CD4-positive, alpha-beta T cell (primary cell): Measurements from ENCODE around the gene MSLN. TPM values are rescaled to one million over a fixed set of nuclear protein-coding genes. Genes with fewer than 3 reads are reported as not detected.

Experiments used
- ATAC-seq: fragments of 200-7000 bp; cut with Tn5 transposase; one replicate; pipeline ENCODE4 v1.10.0; 2022; ENCODE audit warnings: mild to moderate bottlenecking; ENCODE audit not compliant: poor library complexity
- CTCF ChIA-PET: fragments of 350-600 bp; sonication (Branson Sonifier 250); formaldehyde crosslinking; loops from one replicate; lab custom pipeline; 2021; ENCODE audit warnings: antibody characterized with exemption, inconsistent platforms; lab: Charles Lee
- POLR2A ChIA-PET: fragments of 350-600 bp; sonication (Branson Sonifier 250); formaldehyde crosslinking; loops from one replicate; lab custom pipeline; 2021; ENCODE audit warnings: antibody characterized with exemption, inconsistent platforms; lab: Charles Lee
- DNase-seq, 14 experiments: peaks; one replicate each; pipeline ENCODE4 v3.0.0-alpha.2; 2013 to 2020; ENCODE audit warnings: mixed read lengths in 2 of 14
- H3K27ac ChIP-seq, 2 donors: one replicate each; pipeline versions ENCODE4 v1.5.1 to v1.7.0; 2013; ENCODE audit warnings: low read length in 2 of 2, low read depth in 1 of 2, mild to moderate bottlenecking in 1 of 2
- H3K27me3 ChIP-seq, 2 experiments: 1 replicate in 1 of 2; 2 replicates in 1 of 2; pipeline versions ENCODE4 v1.6.1 to v1.7.0; 2013; ENCODE audit warnings: low read length in 2 of 2, control low read depth in 1 of 2, mild to moderate bottlenecking in 1 of 2, moderate library complexity in 1 of 2; ENCODE audit not compliant: insufficient read depth in 2 of 2, control insufficient read depth in 1 of 2
- H3K36me3 ChIP-seq: one replicate; pipeline ENCODE4 v1.6.1; 2013; ENCODE audit warnings: low read length, control low read depth; ENCODE audit not compliant: insufficient read depth
- H3K4me1 ChIP-seq: one replicate; pipeline ENCODE4 v1.6.1; 2013; ENCODE audit warnings: low read length, control low read depth; ENCODE audit not compliant: insufficient read depth
- H3K4me3 ChIP-seq: one replicate; pipeline ENCODE4 v1.5.1; 2013; ENCODE audit warnings: mild to moderate bottlenecking, low read length, moderate library complexity
- H3K9me3 ChIP-seq, 2 experiments: 1 replicate in 1 of 2; 2 replicates in 1 of 2; pipeline versions ENCODE4 v1.6.1 to v1.7.0; 2013; ENCODE audit warnings: low read length in 2 of 2, mild to moderate bottlenecking in 2 of 2, control low read depth in 1 of 2, moderate library complexity in 1 of 2; ENCODE audit not compliant: control insufficient read depth in 1 of 2, insufficient read depth in 1 of 2
- H3K27ac Mint-ChIP-seq: one replicate; pipeline ENCODE4 v1.8.0; 2020; ENCODE audit warnings: mixed read lengths
- H3K27me3 Mint-ChIP-seq: one replicate; pipeline ENCODE4 v1.8.0; 2021; ENCODE audit warnings: mixed read lengths
- H3K36me3 Mint-ChIP-seq: one replicate; pipeline ENCODE4 v1.8.0; 2021; ENCODE audit warnings: low read depth, mixed read lengths
- H3K4me1 Mint-ChIP-seq: one replicate; pipeline ENCODE4 v1.8.0; 2021; ENCODE audit warnings: low read depth, mixed read lengths
- H3K4me3 Mint-ChIP-seq: one replicate; pipeline ENCODE4 v1.8.0; 2020; ENCODE audit warnings: mild to moderate bottlenecking, mixed read lengths
- H3K9me3 Mint-ChIP-seq: one replicate; pipeline ENCODE4 v1.8.0; 2020; ENCODE audit warnings: mixed read lengths
- intact Hi-C, 2 experiments: fragments of 100-400 bp; cut with DNase I in 1 of 2; cut with micrococcal nuclease in 1 of 2; formaldehyde crosslinking; loops; one replicate each; pipeline versions ENCODE4 v1.15.1 to v1.9.0; 2023 to 2025; cut with DNase I, micrococcal nuclease
- total RNA-seq, 174 experiments: library from RNA in 2 of 174; stranded (reverse) in 2 of 174; gene quantifications; one replicate each; pipeline ENCODE4 v1.2.3 and lab custom pipeline; 2021 to 2026
- TF ChIP-seq, protein P1 (sequence below): fragments of 200-600 bp; IDR thresholded peaks from one replicate; pipeline ENCODE4 v1.8.0; 2022; ENCODE audit warnings: antibody characterized with exemption, mild to moderate bottlenecking

MSLN gene
- total RNA-seq, 2 experiments from 2014 or later, result not detected

DNA sequence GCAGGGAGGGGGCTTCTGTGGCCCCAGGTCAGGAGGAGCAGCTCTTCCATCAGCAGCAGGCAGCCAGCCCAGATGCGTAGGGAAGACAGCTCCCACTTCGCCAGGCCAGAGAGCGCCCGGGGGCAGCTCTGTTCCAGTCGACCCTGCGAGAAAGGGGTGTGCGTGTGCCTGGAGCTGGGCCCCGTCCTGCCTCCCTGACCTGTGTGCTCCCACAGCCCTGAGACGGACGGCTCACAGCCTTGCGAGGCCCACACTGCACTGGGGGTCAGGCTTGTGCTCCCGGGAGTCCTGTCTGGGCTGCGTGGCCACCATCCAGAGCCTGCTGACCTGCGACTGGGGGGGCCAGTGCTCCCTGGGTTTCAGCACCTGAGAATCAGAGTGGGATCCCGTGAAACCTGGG is 469 bp upstream of the MSLN start:
- Mint-ChIP-seq H3K27ac (no peak overlapping the region), H3K4me3 (no peak overlapping the region), H3K9me3 (no peaks in the 10 kb centered on the region), H3K36me3 (no peaks in the 10 kb centered on the region), H3K27me3 (peaks cover 5% of the 10 kb centered on the region), H3K4me1 (no peaks in the 10 kb centered on the region)
- Histone ChIP-seq H3K4me1 (peaks cover 1% of the 10 kb centered on the region), H3K9me3 (no peaks in the 10 kb centered on the region), H3K4me3 (no peak overlapping the region), H3K27ac (no peak overlapping the region), H3K36me3 (no peaks in the 10 kb centered on the region), H3K27me3 (no peaks in the 10 kb centered on the region)
- intact Hi-C loops, result no loop called here
- ATAC-seq (no peak), DNase-seq (peak in 2 of 14 experiments; percentile 4 to 10)
- ChIA-PET POLR2A (no interaction called here), CTCF (no interaction called here)
- TF ChIP-seq, protein P1, sequence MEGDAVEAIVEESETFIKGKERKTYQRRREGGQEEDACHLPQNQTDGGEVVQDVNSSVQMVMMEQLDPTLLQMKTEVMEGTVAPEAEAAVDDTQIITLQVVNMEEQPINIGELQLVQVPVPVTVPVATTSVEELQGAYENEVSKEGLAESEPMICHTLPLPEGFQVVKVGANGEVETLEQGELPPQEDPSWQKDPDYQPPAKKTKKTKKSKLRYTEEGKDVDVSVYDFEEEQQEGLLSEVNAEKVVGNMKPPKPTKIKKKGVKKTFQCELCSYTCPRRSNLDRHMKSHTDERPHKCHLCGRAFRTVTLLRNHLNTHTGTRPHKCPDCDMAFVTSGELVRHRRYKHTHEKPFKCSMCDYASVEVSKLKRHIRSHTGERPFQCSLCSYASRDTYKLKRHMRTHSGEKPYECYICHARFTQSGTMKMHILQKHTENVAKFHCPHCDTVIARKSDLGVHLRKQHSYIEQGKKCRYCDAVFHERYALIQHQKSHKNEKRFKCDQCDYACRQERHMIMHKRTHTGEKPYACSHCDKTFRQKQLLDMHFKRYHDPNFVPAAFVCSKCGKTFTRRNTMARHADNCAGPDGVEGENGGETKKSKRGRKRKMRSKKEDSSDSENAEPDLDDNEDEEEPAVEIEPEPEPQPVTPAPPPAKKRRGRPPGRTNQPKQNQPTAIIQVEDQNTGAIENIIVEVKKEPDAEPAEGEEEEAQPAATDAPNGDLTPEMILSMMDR, result no peak

DNA sequence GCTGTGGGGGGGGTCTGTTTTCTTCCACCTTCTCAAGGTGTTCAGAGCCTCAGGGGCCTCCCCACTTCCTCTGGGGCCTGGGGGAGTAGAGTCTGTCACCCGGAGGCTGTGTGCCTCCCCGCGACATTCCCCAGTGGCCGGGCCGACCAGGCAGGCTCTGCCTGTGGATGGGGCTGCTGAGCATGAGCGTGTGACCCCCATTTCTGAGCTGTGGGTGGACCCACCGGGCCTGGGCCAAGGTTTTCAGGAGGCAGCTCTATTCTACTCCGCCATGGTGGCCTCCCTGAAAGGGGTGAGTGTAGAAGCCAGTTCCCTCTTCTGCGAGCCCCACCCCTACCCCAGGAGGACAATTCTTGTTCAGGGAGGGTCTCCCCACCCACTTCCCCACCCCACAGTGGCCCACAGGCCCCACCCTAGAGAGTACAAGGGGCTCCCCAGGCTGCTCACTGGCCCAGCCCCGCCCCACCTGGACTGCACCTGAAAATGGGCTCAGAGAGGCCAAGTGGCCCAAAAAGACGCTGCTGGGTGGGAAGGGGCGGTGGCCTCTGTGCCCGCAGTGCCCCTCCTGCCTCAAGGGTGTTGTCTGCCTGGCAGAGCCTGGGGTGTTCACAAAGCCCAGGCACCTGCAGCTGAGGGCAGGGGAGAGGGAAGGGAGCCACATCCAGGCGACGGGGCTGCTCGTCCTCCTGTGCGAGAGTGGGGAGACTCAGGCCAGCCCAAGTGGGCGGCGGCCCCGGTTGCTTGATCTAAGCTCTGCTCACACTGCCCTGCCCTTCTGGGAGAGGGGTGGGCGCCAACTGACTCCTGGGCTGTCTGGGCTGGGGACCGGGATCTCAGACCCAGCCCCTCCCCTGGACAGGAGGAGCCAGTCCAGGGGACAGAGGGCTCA is 1.3 kb downstream of the MSLN start:
- H3K36me3 ChIP-seq, result no peaks in the 10 kb centered on the region
- H3K27ac ChIP-seq, result no peak overlapping the region
- H3K9me3 ChIP-seq, result no peaks in the 10 kb centered on the region
- intact Hi-C loops, result no loop called here
- H3K9me3 Mint-ChIP-seq, result no peaks in the 10 kb centered on the region
- no peak overlapping the region for H3K4me3 Mint-ChIP-seq
- no peak overlapping the region for H3K4me3 ChIP-seq
- no peaks in the 10 kb centered on the region for H3K27me3 ChIP-seq
- H3K27ac Mint-ChIP-seq, result no peak overlapping the region
- no peaks in the 10 kb centered on the region for H3K36me3 Mint-ChIP-seq
- H3K4me1 Mint-ChIP-seq, result no peaks in the 10 kb centered on the region
- no peaks in the 10 kb centered on the region for H3K4me1 ChIP-seq
- CTCF ChIA-PET, result no interaction called here
- ATAC-seq (no peak), DNase-seq (peak in 2 of 14 experiments; percentile 4 to 11)
- POLR2A ChIA-PET, result no interaction called here
- TF ChIP-seq, protein P1, result no peak
- no peaks in the 10 kb centered on the region for H3K27me3 Mint-ChIP-seq

DNA sequence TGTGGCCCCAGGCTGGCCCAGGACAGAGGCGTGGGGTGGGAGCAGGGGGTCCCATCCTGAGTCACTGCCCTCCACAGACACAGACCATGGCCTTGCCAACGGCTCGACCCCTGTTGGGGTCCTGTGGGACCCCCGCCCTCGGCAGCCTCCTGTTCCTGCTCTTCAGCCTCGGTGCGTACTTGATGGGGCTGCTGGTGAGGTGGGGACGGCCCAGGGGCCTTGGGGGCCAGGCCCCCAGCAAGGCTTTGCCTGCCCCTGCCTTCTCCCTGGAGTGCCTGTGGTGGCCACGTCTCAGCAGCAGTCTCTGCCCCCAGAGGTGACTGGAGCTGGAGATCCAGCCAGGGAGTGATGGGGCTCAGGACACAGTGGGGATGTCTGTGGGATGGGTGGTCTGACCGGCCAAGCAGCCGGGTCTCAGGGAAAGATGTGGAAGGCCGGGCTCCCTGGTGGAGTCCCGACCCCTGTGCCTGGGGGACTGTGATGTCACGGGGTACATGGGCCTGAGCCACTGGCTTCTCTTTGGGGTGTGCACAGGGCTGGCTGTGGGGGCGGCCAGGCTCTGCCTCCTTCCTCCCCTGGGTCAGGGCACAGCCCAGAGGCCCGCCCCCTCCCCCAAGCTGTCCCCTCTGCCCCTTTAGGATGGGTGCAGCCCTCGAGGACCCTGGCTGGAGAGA is 2.2 kb downstream of the MSLN start:
- no peak overlapping the region for H3K4me3 ChIP-seq
- no peaks in the 10 kb centered on the region for H3K9me3 Mint-ChIP-seq
- no peaks in the 10 kb centered on the region for H3K36me3 Mint-ChIP-seq
- ATAC-seq, result no peak
- H3K27ac ChIP-seq, result no peak overlapping the region
- H3K4me1 Mint-ChIP-seq, result no peaks in the 10 kb centered on the region
- ChIA-PET CTCF (no interaction called here), POLR2A (no interaction called here)
- H3K27ac Mint-ChIP-seq, result no peak overlapping the region
- H3K36me3 ChIP-seq, result no peaks in the 10 kb centered on the region
- intact Hi-C loops, result no loop called here
- no peaks in the 10 kb centered on the region for H3K27me3 Mint-ChIP-seq
- H3K4me1 ChIP-seq, result no peaks in the 10 kb centered on the region
- no peaks in the 10 kb centered on the region for H3K9me3 ChIP-seq
- TF ChIP-seq, protein P1, result no peak
- DNase-seq, result peak in 2 of 14 experiments; percentile 4 to 12
- H3K4me3 Mint-ChIP-seq, result no peak overlapping the region
- H3K27me3 ChIP-seq, result no peaks in the 10 kb centered on the region
